GM19467 (cell line): ENCODE data around the gene OIP5.
A peak's percentile ranks its signal among the peaks of the same experiment; 100 is the strongest.
"Not testable (repeated sequence)": the region's sequence is repeated elsewhere in the genome, so short reads cannot be mapped to it uniquely, and the experiment has no call there.

Source experiments
- ATAC-seq: cut with Tn5 transposase; IDR thresholded peaks from one replicate; pipeline ENCODE4 v1.9.1; 2021; ENCODE audit warnings: mild to moderate bottlenecking, moderate library complexity; ENCODE audit not compliant: unreplicated experiment

The OIP5 gene

DNA sequence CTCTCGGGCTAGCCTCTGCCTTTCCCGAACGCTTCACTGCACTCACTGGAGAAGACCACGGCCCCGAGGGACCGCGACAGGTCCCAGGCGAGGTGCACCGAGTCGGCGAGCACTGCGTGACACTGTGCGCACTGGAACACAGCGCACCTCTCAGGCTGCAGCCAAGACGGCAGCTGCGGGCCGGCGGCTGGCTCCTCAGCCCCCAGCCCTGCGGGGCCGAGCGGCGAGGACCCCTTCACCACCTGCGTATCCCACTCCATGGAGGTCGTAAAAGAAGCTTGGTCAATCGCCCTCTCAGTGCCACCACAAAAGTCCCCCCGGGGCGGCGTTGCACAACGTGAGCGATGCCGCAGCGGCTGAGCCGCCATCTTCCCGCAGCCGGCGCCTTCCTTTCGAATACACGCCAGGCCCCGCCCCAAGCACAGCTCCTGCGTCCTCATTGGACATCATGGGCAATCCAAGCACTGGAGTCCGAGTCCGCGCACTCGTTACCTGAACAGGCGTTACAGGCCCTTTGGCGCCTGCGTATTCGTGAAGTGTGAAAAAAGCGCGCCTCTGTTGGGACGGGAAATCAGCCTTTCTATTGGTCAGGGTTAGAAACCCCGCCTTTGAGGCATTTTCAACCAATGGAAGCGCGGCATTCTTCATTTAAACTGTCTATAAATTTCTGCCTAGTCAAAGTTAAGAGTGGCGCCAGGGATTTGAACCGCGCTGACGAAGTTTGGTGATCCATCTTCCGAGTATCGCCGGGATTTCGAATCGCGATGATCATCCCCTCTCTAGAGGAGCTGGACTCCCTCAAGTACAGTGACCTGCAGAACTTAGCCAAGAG lies at the start of gene OIP5, which contains the start of gene NUSAP1:
OIP5 (minus strand) TSS at position 398 of the 832 bp plus-strand sequence; CDS start at position 368, 30 bp downstream.
NUSAP1 (plus strand) TSS at position 688 of the 832 bp plus-strand sequence; CDS start at position 765, 77 bp downstream.
- peak; percentile 78 for ATAC-seq

DNA sequence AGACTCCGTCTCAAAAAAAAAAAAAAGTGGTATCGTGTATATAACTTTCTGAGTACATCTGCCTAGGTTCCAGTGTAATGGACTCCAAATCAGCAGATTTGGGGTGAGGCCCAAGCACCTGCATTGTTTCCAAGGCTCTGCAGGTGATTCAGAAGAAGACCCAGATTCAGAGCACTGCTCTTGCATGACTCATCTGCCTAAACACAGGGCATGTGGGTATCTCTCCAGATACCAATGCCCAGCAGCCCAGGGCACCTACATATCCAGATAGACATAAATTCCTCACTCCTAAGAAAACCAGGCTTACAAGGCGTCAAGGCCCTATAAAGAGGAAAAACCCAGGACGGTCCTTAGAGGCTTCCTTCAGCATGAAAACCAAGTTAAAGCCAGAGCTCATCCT lies 45.6 kb upstream of the OIP5 start:
- ATAC-seq: no peak

DNA sequence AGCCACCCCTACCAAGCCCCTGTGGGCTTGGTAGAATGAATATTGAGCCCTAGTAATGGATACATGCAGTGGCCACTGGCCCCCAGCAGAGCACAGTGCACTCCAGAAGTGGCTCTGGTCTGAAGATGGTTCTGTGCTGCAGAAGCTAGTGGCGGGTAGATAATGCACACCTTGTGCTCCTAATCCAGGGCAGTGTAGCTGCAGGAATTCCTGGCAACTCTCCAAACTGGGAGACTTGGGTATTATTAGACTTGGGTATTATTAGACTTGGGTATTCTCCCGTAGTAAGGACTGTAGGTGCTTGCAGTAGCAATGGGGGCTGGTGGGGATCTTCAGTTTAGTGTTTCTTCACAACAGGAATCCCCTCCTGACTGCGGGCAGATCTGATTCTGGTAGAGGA lies 35.0 kb upstream of the OIP5 start:
- ATAC-seq: no peak

DNA sequence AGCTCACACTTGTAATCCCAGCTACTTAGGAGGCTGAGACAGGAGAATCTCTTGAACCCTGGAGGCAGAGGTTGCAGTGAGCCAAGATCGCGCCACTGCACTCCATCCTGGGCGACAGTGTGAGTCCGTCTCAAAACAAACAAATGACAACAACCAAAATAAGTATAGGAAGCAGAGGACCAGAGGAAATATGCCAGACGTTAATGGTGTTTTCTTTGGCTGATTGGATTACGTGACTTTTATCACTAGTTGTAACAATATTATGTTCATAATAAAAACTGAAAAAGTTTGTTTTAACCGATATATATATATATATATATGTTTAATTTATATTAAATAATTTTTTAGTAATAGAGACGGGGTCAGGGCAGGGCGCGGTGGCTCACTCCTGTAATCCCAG lies 22.0 kb upstream of the OIP5 start:
- no peak for ATAC-seq

DNA sequence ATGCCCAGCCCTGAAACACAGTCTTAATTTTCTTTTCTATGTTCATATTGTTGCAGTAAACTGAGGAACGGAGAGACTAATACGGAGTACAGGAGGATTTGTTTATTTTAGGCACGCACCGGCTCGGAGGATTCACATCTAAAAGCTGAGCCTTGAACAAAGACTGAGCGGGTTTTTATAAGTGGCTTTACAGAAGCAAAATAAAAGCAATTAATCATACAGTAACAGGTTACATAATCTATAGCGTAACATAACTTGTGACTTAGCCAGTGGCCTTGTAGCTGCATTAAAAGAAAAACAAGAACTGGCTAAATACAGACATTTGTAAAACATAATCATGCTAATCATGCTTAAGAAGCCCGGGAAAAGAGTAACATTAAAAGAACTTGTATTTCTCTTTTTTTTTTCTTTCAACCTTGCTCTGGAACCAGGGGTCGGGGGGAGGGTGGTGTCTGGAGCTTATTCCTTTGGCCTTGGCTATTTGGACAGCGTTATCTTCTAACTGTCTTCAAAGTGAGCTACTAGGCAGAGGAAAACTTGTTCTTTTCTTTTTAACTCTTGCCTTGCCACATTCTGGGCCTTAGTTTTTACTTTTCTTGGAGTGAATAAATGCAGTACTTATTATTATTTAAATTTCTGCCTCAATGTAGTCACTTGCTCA lies 17.8 kb upstream of the OIP5 start:
- ATAC-seq: no peak

DNA sequence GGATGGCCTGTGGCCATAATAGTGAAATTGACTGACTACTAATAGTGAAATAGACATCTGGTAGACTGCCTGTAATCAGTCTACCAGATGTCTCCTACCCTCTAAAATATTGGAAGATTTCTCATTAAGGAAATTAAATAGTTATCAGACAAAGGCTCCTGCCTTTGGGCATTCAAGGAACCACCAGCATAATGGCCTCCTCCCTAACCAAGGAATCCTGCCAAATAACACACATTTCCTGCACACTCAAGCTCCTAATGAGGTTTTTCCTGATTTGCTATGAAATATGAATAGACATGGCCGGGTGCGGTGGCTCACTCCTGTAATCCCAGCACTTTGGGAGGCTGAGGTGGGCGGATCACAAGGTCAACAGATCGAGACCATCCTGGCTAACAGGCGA lies 14.8 kb upstream of the OIP5 start:
- no peak for ATAC-seq

DNA sequence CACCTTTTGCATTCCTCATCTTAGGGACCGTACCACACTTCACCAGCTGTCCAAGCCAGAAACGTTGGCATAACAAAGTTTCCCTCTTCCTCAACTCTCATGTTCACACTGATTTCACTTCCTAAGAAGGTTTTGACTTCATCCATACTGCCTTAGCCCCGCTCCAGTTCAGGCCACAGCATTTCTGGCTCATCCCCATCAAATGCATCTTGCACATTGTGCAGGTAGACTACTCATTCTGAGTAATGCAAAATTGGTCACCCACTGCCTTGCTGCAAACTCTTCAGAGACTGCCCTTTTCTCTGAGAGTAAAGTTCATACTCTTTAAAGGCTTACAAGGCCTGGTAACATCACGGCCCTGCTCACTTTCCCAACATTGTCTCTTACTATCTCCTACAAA lies 9.1 kb upstream of the OIP5 start:
- no peak for ATAC-seq

DNA sequence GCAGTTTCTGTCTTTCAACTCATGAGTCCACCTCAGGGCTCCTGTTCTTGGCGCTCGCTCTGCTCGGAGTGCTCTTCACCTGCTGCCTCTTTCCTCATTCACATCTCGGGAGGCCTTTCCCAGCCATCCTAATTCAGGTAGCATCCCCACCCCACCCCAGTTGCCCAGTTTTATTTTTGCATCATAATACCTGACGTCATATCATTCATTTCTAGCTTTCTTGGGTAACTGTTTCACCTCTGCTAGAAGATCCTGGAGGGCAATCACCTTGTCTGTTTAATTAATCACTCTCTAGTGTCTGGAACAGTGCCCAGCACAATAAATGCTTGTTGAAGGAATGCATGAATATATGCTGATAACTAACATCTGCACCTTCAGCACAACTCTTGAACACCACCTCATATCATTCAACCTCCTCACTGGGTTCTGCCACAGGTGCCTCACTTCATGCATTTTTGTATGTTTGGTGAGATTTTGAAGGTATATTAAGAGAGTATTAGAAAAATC lies 7.9 kb upstream of the OIP5 start:
- ATAC-seq: no peak

DNA sequence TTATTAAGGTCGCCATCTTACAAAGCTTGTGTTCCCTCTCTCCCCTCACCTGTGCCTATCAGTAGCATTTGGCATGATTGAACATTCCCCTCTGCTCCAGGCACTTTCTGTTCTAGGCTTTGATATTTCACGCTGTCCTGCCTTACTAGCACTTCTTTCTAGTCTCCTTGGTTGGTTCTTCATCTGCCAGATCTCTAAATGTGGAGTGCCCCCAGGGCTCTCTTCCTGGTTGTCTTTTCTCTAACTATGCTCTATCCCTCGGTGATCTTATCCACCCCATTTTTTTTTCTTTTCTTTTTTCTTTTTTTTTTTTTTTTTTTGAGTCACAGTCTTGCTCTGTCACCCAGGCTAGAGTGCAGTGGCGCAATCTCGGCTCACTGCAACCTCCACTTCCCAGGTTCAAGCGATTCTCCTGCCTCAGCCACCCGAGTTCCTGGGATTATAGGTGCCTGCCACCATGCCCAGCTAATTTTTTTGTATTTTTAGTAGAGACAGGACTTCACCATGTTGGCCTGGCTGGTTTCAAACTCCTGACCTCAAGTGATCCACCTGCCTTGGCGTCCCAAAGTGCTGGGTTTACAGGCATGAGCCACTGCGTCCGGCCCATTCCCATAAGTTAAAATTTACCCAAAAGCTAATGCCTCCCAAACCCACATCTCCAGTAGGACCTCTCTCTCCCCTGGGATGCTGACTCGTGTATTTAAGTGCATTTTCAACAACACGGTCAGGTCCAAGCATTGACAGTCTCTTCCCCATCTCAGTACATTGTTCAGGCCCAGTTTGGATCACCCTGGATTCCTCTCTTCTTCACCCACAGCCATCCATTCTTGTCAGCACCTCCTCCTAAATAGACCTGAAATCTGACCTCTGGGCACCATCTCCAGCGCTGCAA lies 5.5 kb upstream of the OIP5 start:
- no peak for ATAC-seq

DNA sequence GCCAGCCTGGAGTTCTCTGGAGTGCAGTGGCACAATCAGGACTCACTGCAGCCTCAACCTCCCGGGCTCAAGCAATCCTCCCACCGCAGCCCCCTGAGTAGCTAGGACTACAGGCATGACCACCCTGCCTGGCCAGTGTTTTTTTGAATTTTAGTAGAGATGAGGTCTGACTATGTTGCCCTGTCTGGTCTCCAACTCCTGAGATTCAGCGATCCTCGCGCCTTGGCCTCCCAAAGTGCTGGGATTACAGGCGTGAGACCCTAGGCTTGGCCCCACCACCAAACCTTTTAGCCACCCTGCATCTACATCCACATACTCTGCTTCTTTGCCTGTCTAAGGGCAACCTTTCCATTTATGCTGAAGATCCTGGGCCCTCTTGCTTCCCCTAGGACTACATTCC lies 4.7 kb upstream of the OIP5 start:
- ATAC-seq: no peak

DNA sequence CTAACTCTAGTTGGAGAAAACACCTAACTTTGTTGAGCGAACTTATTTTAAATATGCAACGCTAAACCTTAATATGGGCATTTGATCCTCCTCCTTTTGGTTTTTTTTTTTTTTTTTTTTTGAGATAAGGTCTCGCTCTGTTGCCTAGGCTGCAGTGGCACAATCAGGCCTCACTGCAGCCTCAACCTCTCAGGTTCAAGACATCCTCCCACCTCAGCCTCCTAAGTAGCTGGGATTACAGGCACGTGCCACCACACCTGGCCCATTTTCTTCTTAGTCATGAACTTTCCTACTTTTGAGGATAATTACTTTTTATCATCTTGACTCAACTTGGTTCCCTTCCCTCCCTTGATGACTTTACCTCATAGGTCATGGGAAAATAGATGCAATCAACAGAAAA lies 4.2 kb upstream of the OIP5 start:
- ATAC-seq: no peak

DNA sequence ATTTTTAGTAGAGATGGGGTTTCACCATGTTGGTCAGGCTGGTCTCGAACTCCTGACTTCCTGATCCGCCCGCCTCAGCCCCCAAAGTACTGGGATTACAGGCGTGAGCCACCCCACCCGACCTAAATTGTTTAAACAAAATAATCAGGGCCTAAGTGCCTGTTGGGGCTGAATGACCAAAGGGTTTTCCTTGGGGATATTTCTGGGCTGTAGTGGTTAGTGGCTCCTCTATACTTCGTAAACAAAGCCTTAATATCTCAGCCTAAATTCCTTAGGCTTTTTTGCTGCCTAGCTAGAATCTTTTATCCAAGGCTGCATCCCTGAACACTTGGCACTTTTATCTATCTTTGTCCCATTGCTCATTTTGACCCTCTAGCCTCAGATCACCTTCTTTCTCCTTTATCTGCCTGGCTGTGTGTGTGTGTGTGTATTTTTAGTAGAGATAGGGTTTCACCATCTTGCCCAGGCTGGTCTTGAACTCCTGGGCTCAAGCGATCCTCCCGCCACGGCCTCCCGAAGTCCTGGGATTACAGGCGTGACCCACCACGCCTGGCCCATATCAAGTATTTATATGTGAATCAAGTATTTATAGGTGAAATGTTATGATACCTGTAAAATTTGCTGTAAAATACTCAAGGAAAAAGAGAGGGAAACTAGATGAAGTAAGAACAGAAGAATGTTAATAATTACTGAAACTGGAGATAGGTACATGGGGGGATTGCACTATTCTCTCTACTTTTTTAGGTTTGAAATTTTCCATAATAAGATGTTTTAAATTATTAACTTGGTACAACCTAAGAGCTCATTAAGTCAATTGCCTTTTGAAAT lies 2.1 kb upstream of the OIP5 start:
- no peak for ATAC-seq

DNA sequence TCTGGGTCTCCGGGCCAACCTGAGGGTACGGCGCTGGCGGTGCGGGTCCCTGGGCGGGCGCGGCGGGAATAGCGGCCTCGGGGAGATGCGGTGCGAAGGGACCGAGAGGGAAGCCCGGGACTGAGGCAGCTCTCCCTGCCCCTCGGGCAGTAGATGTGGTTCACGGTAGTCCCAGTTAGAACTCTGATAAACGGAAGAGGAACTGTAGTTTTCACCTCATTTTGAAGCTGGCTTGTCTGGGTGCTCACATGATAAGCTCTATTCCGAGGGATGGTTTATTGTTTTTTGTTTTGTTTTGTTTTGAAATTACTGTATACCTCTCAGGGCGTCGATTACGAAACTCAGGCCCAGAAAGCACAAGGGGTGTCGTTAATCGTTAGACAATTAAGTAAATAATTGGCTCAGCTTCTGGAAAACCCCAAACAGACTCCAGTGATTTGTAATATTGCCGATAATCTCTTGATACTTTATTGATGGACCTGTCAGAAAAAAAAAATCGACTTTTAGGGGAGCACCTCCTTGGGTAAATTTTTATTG lies 703 bp upstream of the OIP5 start:
- peak; percentile 22 for ATAC-seq

DNA sequence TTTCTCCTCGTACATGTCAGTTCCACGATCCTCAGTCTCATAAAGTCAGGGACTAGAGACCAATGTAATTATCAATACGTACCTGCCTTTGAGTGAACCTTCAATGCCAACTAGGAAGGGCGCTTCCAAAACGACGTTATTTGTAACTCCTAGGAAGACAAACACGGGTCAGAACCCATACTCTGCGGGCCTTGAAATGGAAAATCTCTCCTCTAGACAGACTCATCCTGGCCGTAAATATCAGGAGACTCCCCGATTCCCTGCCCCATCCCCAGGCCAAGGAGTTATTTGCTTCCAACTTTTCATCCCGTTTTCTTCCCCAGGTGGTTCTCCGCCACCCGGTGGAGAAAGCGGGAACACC lies 578 bp downstream of the OIP5 start:
- no peak for ATAC-seq

DNA sequence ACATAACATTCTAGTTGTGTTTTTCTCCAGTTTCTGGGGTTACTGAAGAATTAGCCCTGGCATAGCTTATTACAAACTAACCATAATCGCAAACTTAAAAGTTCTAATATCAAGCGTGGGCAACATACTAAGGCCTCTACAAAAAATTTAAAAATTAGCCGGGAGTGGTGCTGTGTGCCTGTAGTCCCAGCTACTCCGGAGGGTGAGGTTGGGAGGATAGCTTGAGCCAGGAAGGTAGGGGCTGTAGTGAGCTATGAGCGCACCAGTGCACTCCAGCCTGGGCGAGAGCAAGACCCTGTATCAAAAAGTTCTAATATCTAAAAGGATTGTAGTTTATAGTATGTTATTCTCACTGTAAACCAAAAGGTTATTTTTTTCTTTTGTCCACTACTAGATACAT lies 1.1 kb downstream of the OIP5 start:
- no peak for ATAC-seq

DNA sequence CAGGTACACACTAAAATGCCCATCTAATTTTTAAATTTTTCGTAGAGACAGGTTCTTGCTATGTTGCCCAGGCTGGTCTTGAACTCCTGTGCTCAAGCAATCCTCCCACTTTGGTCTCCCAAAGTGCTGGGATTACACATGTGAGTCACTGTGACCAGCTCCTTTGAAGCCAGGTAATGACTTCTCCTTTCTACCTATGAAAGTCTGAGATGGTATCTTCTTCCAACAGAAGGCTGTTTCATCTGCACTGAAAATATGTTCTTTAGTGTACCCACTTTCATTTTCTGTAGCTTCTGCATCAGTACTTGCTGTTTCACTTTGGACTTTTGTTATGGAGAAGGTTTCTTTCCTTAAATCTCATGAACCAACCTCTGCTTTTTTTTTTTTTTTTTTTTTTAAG lies 8.8 kb downstream of the OIP5 start:
- ATAC-seq: no peak

DNA sequence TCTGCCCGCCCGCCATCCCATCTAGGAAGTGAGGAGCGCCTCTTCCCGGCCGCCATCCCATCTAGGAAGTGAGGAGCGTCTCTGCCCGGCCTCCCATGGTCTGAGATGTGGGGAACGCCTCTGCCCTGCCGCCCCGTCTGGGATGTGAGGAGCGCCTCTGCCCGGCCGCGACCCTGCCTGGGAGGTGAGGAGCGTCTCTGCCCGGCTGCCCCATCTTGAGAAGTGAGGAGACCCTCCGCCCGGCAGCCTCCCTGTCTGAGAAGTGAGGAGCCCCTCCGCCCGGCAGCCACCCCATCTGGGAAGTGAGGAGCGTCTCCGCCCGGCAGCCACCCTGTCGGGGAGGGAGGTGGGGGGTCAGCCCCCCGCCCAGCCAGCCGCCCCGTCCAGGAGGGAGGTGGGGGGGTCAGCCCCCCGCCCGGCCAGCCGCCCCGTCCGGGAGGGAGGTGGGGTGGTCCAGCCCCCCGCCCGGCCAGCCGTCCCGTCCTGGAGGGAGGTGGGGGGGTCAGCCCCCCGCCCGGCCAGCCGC lies 11.5 kb downstream of the OIP5 start:
- ATAC-seq: not testable (repeated sequence)

DNA sequence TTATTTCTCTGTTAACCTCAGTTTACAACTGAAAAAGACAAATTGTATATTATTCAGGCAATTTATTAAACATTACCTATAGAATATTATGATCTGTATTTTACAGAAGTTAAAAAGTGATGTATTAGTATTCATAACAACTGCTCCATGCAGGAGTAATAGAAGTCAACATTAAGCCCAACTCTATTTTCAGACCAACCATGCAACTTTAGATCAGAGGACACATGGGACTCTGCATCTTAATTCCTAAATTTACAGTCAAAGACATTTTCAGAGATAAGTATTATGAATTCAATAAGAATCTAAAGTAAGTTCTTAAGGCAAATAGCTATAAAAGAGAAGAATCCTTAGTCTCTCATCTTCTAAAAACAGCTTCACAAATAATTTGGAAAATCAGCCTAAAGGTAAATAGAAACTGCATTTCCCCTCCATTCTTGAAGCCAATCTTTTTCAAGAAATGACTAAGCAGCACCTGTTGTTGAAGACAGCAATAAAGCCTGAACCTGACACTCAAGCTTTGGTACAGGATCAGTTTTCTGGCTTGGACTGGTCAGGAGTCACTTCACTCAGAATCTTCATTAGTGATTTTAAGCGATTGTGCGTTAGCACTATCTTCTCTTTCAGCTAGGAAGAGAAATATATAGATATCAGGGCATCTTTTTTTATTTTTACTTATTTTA lies 23.0 kb downstream of the OIP5 start:
- ATAC-seq: no peak

DNA sequence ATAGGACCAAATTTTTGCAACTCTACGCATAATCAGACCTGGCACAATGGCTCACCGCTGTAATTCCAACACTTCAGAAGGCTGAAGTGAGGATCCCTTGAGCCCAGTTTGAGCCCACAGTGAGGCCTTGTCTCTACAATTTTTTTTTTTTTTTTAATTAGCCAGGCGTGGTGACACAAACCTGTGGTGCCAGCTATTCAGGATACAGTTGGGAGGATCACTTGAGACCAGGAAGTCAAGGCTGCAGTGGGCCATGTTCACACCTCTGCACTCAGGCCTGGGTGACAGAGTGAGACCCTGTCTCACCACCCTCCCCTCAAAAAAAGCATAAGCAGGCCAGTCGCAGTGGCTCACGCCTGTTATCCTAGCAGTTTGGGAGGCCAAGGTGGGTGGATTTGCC lies 24.7 kb downstream of the OIP5 start:
- ATAC-seq: no peak
